GM18505 (cell line): Measurements from ENCODE around the gene RELA.
"Not testable (repeated sequence)": the region's sequence is repeated elsewhere in the genome, so short reads cannot be mapped to it uniquely, and the experiment has no call there.

Experiments used
- ATAC-seq: cut with Tn5 transposase; IDR thresholded peaks from one replicate; pipeline ENCODE4 v1.9.1; 2021; ENCODE audit not compliant: unreplicated experiment
- POLR2A ChIP-seq: IDR thresholded peaks from 4 replicates; pipeline ENCODE4 v1.6.1; 2011; ENCODE audit warnings: borderline replicate concordance; ENCODE audit not compliant: insufficient read depth, insufficient read length; ENCODE audit errors: extremely low read depth

Gene RELA

GRCh38 chr11:65648997-65649493 lies 13.7 kb downstream of the RELA start:
- TF ChIP-seq POLR2A: no peak
- no peak for ATAC-seq

- ATAC-seq: no peak
- no peak for TF ChIP-seq POLR2A
Observed at GRCh38 chr11:65646958-65647701, 15.6 kb downstream of the RELA start.

GRCh38 chr11:65646288-65646957 lies 16.3 kb downstream of the RELA start:
- no peak for TF ChIP-seq POLR2A
- no peak for ATAC-seq

- TF ChIP-seq POLR2A: no peak
- ATAC-seq: no peak
Observed at GRCh38 chr11:65645710-65646109, 17.0 kb downstream of the RELA start.

- TF ChIP-seq POLR2A: no peak
- no peak for ATAC-seq
Observed at GRCh38 chr11:65644837-65645236, 17.9 kb downstream of the RELA start.

GRCh38 chr11:65643971-65644370 lies 18.7 kb downstream of the RELA start:
- no peak for ATAC-seq
- TF ChIP-seq POLR2A: no peak

- no peak for ATAC-seq
- no peak for TF ChIP-seq POLR2A
Observed at GRCh38 chr11:65642014-65642671, 20.6 kb downstream of the RELA start.

- TF ChIP-seq POLR2A: no peak
- ATAC-seq: no peak
Observed at GRCh38 chr11:65641297-65642013, 21.3 kb downstream of the RELA start.

GRCh38 chr11:65640483-65641296 lies 22.0 kb downstream of the RELA start:
- ATAC-seq: no peak
- TF ChIP-seq POLR2A: no peak

- ATAC-seq: no peak
- TF ChIP-seq POLR2A: peak; percentile 56
Observed at GRCh38 chr11:65639623-65640482, 22.9 kb downstream of the RELA start.

- not testable (repeated sequence) for ATAC-seq
Observed at GRCh38 chr11:65639228-65639597, 23.5 kb downstream of the RELA start.
